K562 (cell line): ENCODE data around the gene NR0B2. TPM values are rescaled to one million over a fixed set of nuclear protein-coding genes. Genes with fewer than 3 reads are reported as not detected.
A peak's percentile ranks its signal among the peaks of the same experiment; 100 is the strongest.

Source experiments
- ARID2 ChIP-seq: fragments of 450-650 bp; IDR thresholded peaks from 2 replicates; pipeline ENCODE4 v1.6.1; 2017; ENCODE audit warnings: antibody characterized with exemption, mild to moderate bottlenecking
- HMGN3 ChIP-seq: IDR thresholded peaks from 2 replicates; pipeline ENCODE4 v1.6.1; 2011; ENCODE audit warnings: borderline replicate concordance, low read depth, mild to moderate bottlenecking, mixed read lengths, low read length; ENCODE audit not compliant: insufficient read length; ENCODE audit errors: extremely low read depth
- KLF16 ChIP-seq: IDR thresholded peaks from 2 replicates; pipeline ENCODE4 v1.6.1; 2016; ENCODE audit warnings: antibody characterized with exemption
- SNIP1 ChIP-seq: fragments of 450-650 bp; IDR thresholded peaks from 2 replicates; pipeline ENCODE4 v1.7.1; 2017; ENCODE audit warnings: low read depth, mild to moderate bottlenecking
- SREBF1 ChIP-seq: fragments of 150-350 bp; IDR thresholded peaks from 2 replicates; pipeline ENCODE4 v1.6.1; 2014; ENCODE audit warnings: antibody characterized with exemption, low read depth, low read length, borderline replicate concordance
- polyA plus RNA-seq, 8 experiments: library from polyadenylated mRNA; depleted of rRNA in 4 of 8; stranded (reverse) in 5 of 8; unstranded in 3 of 8; fragments of >200 nt; fragmentation: Nextera tagmentation in 2 of 8; fragmentation: Illumina TruSeq in 1 of 8; extraction: Ambion mirVana in 2 of 8; extraction: Trizol in 1 of 8; gene quantifications; 2 replicates each; pipeline versions ENCODE4 v1.2.1 to v1.2.3, GENCODE V29; 2011 to 2014; ENCODE audit warnings: inconsistent platforms in 1 of 8, missing spikeins in 1 of 8
- total RNA-seq, 7 experiments: library from RNA; depleted of rRNA in 6 of 7; stranded (reverse); fragments of >200 nt in 6 of 7; fragmentation: Illumina TruSeq in 2 of 7; extraction: Trizol in 2 of 7; gene quantifications; 2 replicates each; pipeline versions ENCODE4 v1.2.1 to v1.2.3, GENCODE V29; 2011 to 2021; ENCODE audit warnings: low replicate concordance in 1 of 7
- TF ChIP-seq, protein P1 (sequence below): fragments of 450-650 bp; IDR thresholded peaks from 2 replicates; pipeline ENCODE4 v1.6.1; 2016; ENCODE audit warnings: mild to moderate bottlenecking, moderate library complexity
- TF ChIP-seq, protein P2 (sequence below): fragments of 450-650 bp; formaldehyde crosslinking; IDR thresholded peaks from 2 replicates; pipeline ENCODE4 v1.4.0; 2020; ENCODE audit warnings: mild to moderate bottlenecking, mixed read lengths
- TF ChIP-seq, protein P3 (sequence below): sonication (generic); formaldehyde crosslinking; IDR thresholded peaks from 2 replicates; pipeline ENCODE4 v1.8.0; 2022; ENCODE audit warnings: missing genetic modification reagents, mild to moderate bottlenecking, borderline replicate concordance
- TF ChIP-seq, protein P4 (sequence below): fragments of 250-450 bp; sonication (Bioruptor Pico); IDR thresholded peaks from 2 replicates; pipeline ENCODE4 v1.4.0; 2020; ENCODE audit warnings: mild to moderate bottlenecking

Gene NR0B2
- total and polyA plus RNA-seq, 9 of the 15 experiments (the other 6 are each of a cell fraction or from before 2014, with no cell fraction given) = not detected

DNA sequence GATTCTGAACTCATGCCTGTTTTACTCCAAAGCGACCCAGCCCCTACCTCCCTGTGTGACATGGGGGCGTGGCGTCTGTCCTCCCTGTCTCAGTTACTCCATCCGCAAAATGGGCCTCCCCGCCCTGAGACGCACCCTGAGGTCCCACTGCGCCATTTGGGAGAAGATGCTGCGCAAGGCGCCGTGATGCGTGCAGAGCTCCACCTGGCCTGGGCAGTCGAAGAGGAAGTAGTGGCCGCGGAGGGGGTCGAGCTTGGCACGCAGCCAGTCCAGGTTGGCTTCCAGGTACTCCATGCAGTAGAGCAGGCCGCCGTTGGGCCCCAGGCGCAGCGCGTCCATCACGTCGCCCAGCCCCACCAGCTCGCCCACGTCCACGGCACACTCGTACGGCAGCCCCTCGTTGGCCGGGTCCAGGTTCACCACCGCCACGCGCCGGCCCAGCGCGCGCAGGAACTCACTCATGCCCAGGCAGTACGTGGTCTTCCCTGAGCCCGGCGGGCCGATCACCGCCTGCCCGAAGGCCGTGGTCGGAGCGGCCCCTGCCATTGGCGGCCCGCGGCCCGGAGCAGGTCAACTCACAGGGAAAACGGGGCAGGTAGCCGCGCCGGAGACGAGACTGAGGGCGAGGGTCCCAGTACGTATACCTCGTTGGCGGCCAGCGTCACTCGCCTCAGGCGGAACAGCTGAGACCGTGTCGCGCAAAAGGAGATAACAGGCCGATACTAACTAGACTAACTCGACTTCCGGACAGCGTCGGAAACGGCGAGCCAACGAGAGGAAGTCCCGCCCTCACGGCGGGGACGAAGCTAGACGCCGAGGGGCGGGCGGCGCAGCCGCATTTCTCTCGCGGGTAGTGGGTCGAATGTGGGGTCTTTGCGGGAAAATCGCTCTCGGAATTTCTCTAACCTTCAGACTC is 24.0 kb downstream of the NR0B2 start, which contains the start of gene GPN2 (continued):
- TF ChIP-seq, protein P1, sequence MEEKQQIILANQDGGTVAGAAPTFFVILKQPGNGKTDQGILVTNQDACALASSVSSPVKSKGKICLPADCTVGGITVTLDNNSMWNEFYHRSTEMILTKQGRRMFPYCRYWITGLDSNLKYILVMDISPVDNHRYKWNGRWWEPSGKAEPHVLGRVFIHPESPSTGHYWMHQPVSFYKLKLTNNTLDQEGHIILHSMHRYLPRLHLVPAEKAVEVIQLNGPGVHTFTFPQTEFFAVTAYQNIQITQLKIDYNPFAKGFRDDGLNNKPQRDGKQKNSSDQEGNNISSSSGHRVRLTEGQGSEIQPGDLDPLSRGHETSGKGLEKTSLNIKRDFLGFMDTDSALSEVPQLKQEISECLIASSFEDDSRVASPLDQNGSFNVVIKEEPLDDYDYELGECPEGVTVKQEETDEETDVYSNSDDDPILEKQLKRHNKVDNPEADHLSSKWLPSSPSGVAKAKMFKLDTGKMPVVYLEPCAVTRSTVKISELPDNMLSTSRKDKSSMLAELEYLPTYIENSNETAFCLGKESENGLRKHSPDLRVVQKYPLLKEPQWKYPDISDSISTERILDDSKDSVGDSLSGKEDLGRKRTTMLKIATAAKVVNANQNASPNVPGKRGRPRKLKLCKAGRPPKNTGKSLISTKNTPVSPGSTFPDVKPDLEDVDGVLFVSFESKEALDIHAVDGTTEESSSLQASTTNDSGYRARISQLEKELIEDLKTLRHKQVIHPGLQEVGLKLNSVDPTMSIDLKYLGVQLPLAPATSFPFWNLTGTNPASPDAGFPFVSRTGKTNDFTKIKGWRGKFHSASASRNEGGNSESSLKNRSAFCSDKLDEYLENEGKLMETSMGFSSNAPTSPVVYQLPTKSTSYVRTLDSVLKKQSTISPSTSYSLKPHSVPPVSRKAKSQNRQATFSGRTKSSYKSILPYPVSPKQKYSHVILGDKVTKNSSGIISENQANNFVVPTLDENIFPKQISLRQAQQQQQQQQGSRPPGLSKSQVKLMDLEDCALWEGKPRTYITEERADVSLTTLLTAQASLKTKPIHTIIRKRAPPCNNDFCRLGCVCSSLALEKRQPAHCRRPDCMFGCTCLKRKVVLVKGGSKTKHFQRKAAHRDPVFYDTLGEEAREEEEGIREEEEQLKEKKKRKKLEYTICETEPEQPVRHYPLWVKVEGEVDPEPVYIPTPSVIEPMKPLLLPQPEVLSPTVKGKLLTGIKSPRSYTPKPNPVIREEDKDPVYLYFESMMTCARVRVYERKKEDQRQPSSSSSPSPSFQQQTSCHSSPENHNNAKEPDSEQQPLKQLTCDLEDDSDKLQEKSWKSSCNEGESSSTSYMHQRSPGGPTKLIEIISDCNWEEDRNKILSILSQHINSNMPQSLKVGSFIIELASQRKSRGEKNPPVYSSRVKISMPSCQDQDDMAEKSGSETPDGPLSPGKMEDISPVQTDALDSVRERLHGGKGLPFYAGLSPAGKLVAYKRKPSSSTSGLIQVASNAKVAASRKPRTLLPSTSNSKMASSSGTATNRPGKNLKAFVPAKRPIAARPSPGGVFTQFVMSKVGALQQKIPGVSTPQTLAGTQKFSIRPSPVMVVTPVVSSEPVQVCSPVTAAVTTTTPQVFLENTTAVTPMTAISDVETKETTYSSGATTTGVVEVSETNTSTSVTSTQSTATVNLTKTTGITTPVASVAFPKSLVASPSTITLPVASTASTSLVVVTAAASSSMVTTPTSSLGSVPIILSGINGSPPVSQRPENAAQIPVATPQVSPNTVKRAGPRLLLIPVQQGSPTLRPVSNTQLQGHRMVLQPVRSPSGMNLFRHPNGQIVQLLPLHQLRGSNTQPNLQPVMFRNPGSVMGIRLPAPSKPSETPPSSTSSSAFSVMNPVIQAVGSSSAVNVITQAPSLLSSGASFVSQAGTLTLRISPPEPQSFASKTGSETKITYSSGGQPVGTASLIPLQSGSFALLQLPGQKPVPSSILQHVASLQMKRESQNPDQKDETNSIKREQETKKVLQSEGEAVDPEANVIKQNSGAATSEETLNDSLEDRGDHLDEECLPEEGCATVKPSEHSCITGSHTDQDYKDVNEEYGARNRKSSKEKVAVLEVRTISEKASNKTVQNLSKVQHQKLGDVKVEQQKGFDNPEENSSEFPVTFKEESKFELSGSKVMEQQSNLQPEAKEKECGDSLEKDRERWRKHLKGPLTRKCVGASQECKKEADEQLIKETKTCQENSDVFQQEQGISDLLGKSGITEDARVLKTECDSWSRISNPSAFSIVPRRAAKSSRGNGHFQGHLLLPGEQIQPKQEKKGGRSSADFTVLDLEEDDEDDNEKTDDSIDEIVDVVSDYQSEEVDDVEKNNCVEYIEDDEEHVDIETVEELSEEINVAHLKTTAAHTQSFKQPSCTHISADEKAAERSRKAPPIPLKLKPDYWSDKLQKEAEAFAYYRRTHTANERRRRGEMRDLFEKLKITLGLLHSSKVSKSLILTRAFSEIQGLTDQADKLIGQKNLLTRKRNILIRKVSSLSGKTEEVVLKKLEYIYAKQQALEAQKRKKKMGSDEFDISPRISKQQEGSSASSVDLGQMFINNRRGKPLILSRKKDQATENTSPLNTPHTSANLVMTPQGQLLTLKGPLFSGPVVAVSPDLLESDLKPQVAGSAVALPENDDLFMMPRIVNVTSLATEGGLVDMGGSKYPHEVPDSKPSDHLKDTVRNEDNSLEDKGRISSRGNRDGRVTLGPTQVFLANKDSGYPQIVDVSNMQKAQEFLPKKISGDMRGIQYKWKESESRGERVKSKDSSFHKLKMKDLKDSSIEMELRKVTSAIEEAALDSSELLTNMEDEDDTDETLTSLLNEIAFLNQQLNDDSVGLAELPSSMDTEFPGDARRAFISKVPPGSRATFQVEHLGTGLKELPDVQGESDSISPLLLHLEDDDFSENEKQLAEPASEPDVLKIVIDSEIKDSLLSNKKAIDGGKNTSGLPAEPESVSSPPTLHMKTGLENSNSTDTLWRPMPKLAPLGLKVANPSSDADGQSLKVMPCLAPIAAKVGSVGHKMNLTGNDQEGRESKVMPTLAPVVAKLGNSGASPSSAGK = peak; percentile 53
- TF ChIP-seq, protein P2, sequence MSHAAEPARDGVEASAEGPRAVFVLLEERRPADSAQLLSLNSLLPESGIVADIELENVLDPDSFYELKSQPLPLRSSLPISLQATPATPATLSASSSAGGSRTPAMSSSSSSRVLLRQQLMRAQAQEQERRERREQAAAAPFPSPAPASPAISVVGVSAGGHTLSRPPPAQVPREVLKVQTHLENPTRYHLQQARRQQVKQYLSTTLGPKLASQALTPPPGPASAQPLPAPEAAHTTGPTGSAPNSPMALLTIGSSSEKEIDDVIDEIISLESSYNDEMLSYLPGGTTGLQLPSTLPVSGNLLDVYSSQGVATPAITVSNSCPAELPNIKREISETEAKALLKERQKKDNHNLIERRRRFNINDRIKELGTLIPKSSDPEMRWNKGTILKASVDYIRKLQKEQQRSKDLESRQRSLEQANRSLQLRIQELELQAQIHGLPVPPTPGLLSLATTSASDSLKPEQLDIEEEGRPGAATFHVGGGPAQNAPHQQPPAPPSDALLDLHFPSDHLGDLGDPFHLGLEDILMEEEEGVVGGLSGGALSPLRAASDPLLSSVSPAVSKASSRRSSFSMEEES (CRISPR knock-in tag) = no peak
- no peak for TF ChIP-seq SREBF1
- no peak for TF ChIP-seq SNIP1
- no peak for TF ChIP-seq KLF16
- TF ChIP-seq, protein P3, sequence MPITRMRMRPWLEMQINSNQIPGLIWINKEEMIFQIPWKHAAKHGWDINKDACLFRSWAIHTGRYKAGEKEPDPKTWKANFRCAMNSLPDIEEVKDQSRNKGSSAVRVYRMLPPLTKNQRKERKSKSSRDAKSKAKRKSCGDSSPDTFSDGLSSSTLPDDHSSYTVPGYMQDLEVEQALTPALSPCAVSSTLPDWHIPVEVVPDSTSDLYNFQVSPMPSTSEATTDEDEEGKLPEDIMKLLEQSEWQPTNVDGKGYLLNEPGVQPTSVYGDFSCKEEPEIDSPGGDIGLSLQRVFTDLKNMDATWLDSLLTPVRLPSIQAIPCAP (CRISPR knock-in tag) = no peak
- TF ChIP-seq, protein P4, sequence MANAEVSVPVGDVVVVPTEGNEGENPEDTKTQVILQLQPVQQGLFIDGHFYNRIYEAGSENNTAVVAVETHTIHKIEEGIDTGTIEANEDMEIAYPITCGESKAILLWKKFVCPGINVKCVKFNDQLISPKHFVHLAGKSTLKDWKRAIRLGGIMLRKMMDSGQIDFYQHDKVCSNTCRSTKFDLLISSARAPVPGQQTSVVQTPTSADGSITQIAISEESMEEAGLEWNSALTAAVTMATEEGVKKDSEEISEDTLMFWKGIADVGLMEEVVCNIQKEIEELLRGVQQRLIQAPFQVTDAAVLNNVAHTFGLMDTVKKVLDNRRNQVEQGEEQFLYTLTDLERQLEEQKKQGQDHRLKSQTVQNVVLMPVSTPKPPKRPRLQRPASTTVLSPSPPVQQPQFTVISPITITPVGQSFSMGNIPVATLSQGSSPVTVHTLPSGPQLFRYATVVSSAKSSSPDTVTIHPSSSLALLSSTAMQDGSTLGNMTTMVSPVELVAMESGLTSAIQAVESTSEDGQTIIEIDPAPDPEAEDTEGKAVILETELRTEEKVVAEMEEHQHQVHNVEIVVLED = peak; percentile 73
- no peak for TF ChIP-seq ARID2
- peak; percentile 80 for TF ChIP-seq HMGN3
